ENCODE results near the gene GGT6. TPM values are rescaled to one million over a fixed set of nuclear protein-coding genes. Genes with fewer than 3 reads are reported as not detected.

Gene GGT6
- polyA plus RNA-seq, 1 experiment, result not detected

DNA sequence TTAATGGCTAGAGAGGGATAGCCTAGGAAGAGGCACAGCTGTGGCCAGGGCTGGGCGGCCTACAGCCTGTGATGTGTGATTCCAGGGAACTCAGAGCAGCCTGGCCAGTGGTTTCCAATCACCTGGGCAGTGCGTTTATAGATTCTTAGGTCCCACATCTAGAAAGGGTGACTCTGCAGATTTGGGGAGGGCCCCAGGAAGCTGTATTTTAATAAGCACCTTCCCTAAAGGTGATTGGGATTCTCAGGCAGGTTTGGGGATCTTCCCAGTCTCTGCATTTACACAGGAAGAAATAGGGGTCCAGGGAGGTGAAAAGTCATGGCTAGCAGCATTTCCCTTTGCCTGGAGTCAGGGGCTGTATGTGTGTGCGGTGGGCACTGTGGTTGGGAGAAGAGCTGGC is 52.2 kb downstream of the GGT6 start:
- no peak for DNase-seq (ENCODE audit: low read depth)
- Histone ChIP-seq H3K36me3 (ENCODE audit: control insufficient read depth, insufficient read depth, low read length) (no peaks in the 10 kb centered on the region), H3K4me3 (ENCODE audit: low read depth, low read length) (no peak overlapping the region), H3K27me3 (ENCODE audit: control insufficient read depth, insufficient read depth, low read length) (peaks cover 19% of the 10 kb centered on the region)
- CTCF ChIA-PET, result interaction anchor here (1.0 kb wide), 1 partner anchor 58 kb away, joined by 3 read pairs; no protein-coding TSS in a partner anchor
- POLR2A ChIA-PET, result no interaction called here
- TF ChIP-seq, protein P1, sequence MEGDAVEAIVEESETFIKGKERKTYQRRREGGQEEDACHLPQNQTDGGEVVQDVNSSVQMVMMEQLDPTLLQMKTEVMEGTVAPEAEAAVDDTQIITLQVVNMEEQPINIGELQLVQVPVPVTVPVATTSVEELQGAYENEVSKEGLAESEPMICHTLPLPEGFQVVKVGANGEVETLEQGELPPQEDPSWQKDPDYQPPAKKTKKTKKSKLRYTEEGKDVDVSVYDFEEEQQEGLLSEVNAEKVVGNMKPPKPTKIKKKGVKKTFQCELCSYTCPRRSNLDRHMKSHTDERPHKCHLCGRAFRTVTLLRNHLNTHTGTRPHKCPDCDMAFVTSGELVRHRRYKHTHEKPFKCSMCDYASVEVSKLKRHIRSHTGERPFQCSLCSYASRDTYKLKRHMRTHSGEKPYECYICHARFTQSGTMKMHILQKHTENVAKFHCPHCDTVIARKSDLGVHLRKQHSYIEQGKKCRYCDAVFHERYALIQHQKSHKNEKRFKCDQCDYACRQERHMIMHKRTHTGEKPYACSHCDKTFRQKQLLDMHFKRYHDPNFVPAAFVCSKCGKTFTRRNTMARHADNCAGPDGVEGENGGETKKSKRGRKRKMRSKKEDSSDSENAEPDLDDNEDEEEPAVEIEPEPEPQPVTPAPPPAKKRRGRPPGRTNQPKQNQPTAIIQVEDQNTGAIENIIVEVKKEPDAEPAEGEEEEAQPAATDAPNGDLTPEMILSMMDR (IDR thresholded peaks at IDR 0.05; ENCODE audit: insufficient read depth, low read depth, low read length), result no peak

DNA sequence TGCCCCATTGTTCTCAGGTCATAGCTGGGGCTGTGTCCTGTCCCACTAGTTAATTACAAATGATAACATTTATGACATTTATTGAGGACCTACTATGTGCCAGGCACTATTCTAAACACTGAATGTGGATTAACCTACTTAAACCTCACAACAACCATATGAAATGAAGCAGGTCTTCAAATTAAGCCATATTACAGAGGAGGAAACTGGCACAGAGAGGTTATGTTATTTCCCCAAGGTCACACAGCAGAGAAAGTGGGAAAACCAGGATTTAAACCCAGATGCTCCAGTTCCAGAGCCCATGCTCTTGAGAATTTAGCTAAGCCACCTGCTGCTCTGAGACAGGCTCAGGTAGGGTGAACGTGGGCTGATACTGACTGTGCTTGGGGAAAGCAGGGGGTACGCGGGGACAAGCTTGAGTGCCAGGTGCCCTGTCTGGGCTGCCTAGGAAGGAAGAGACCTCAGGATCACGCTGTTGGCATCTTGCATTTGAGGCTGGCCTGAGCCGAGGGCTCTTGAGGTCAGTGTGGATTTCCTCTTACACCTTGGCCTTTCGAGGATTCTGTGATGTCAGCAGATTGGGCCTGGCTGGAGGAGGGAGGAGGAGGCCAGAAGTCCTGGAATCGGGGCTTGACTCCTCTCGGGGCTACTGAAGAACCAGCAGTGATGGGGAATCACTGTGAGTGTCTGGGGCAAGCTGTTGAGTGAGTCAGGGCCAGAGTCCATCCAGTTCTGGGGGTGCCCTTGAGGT is 52.8 kb downstream of the GGT6 start:
- POLR2A ChIA-PET, result no interaction called here
- CTCF ChIA-PET, result interaction anchor here (1.0 to 1.1 kb wide), 3 partner anchors 11 to 59 kb away, joined by 3 to 4 read pairs (median 3); no protein-coding TSS in a partner anchor

More for the DNA sequence above, 52.8 kb downstream of the GGT6 start:
- TF ChIP-seq, protein P1 (IDR thresholded peaks at IDR 0.05; ENCODE audit: insufficient read depth, low read depth, low read length), result no peak
- no peak for DNase-seq (ENCODE audit: low read depth)
- Histone ChIP-seq H3K4me3 (ENCODE audit: low read depth, low read length) (no peak overlapping the region), H3K27me3 (ENCODE audit: control insufficient read depth, insufficient read depth, low read length) (peaks cover 24% of the 10 kb centered on the region), H3K36me3 (ENCODE audit: control insufficient read depth, insufficient read depth, low read length) (no peaks in the 10 kb centered on the region)

Other genes starting within 250 kb of the GGT6 start
- 23.1 and 35.1 TPM in 2 replicates for gene UBE2G1, start 193.9 kb downstream of the GGT6 start, polyA plus RNA-seq (2011; rRNA removed)
- gene SPNS3, start 126.6 kb downstream of the GGT6 start, polyA plus RNA-seq (2011; rRNA removed), result not detected in 2 replicates
- not detected in 2 replicates for gene SPNS2, start 61.7 kb downstream of the GGT6 start, polyA plus RNA-seq (2011; rRNA removed)
- gene MYBBP1A, start 5.2 kb downstream of the GGT6 start, polyA plus RNA-seq (2011; rRNA removed), result 12.4 and 24.1 TPM in 2 replicates
- gene SMTNL2, start 24.0 kb upstream of the GGT6 start, polyA plus RNA-seq (2011; rRNA removed), result not detected in 2 replicates
- gene ALOX15, start 81.1 kb upstream of the GGT6 start, polyA plus RNA-seq (2011; rRNA removed), result not detected in 2 replicates
- 5.1 and 13.9 TPM in 2 replicates for gene PELP1, start 143.6 kb upstream of the GGT6 start, polyA plus RNA-seq (2011; rRNA removed)
- gene ARRB2, start 150.1 kb upstream of the GGT6 start, polyA plus RNA-seq (2011; rRNA removed), result 8.5 and 10.7 TPM in 2 replicates
- 27.5 and 31.2 TPM in 2 replicates for gene MED11, start 170.9 kb upstream of the GGT6 start, polyA plus RNA-seq (2011; rRNA removed)
- 0.13 TPM in 1 of 2 replicates, not detected in the other for gene ZMYND15, start 179.3 kb upstream of the GGT6 start, polyA plus RNA-seq (2011; rRNA removed)
- 2.2 and 3.3 TPM in 2 replicates for gene CXCL16, start 179.4 kb upstream of the GGT6 start, polyA plus RNA-seq (2011; rRNA removed)
- gene TM4SF5, start 211.3 kb upstream of the GGT6 start, polyA plus RNA-seq (2011; rRNA removed), result not detected in 2 replicates
- 0.27 and 0.92 TPM in 2 replicates for gene VMO1, start 225.8 kb upstream of the GGT6 start, polyA plus RNA-seq (2011; rRNA removed)
- gene GLTPD2, start 228.4 kb upstream of the GGT6 start, polyA plus RNA-seq (2011; rRNA removed), result not detected in 2 replicates
- 222 and 289 TPM in 2 replicates for gene PSMB6, start 235.6 kb upstream of the GGT6 start, polyA plus RNA-seq (2011; rRNA removed)
- gene PLD2, start 246.6 kb upstream of the GGT6 start, polyA plus RNA-seq (2011; rRNA removed), result 24.0 and 34.1 TPM in 2 replicates